CD4-positive, alpha-beta T cell treated with Interleukin-17A for 4 hours (primary cell): ENCODE results near the gene CD93.

Experiments
- DNase-seq: peaks from one replicate; pipeline ENCODE4 v3.0.0-alpha.2; 2020; ENCODE audit warnings: mixed read lengths

CD93 gene

GRCh38 chr20:23032056-23032749 is 53.9 kb downstream of the CD93 start:
- no peak for DNase-seq

DNA sequence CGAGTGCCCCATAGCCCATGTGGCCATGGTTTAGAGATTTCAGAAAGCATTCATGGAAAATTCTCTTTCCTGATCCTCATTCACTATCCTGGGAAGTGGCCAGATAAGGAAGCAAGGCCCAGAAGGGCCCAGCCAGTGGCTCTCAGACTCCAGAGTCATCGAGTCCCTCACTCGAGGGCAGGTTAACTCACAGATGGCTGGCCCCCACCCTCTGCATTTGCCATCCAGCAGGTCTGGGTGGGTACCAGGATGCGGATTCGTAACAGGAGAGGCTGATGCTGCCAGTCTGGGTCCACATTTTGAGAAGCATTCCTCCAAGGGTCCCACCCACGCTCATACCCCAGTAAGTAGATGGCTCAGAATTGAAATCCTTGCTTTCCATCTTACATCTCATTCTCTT is 54.8 kb downstream of the CD93 start:
- DNase-seq = no peak
